HG03159 (cell line): Measurements from ENCODE around the gene FAM168A.

Source experiments
- ATAC-seq: cut with Tn5 transposase; IDR thresholded peaks from one replicate; pipeline ENCODE4 v1.9.1; 2021; ENCODE audit warnings: mild to moderate bottlenecking, moderate library complexity; ENCODE audit not compliant: unreplicated experiment

FAM168A gene

GRCh38 chr11:73521621-73522020, 76.3 kb downstream of the FAM168A start:
- no peak for ATAC-seq

GRCh38 chr11:73520353-73521061, 77.4 kb downstream of the FAM168A start:
- no peak for ATAC-seq

- ATAC-seq = no peak
Measured at GRCh38 chr11:73519266-73519665, 78.6 kb downstream of the FAM168A start.

- ATAC-seq = no peak
Measured at GRCh38 chr11:73518195-73518594, 79.7 kb downstream of the FAM168A start.

- no peak for ATAC-seq
Measured at GRCh38 chr11:73516080-73516479, 81.8 kb downstream of the FAM168A start.

- ATAC-seq = no peak
Measured at GRCh38 chr11:73513707-73514106, 84.2 kb downstream of the FAM168A start.

- no peak for ATAC-seq
Measured at GRCh38 chr11:73510877-73511276, 87.0 kb downstream of the FAM168A start.

GRCh38 chr11:73510106-73510505, 87.8 kb downstream of the FAM168A start:
- no peak for ATAC-seq

- no peak for ATAC-seq
Measured at GRCh38 chr11:73509188-73509587, 88.7 kb downstream of the FAM168A start.

GRCh38 chr11:73508243-73509176, 89.4 kb downstream of the FAM168A start:
- no peak for ATAC-seq

GRCh38 chr11:73507086-73507485, 90.8 kb downstream of the FAM168A start:
- no peak for ATAC-seq

GRCh38 chr11:73506038-73506437, 91.9 kb downstream of the FAM168A start:
- no peak for ATAC-seq

GRCh38 chr11:73498343-73498742, 99.6 kb downstream of the FAM168A start:
- ATAC-seq = no peak

- no peak for ATAC-seq
Measured at GRCh38 chr11:73496134-73496533, 101.8 kb downstream of the FAM168A start.

GRCh38 chr11:73495731-73496130, 102.2 kb downstream of the FAM168A start:
- no peak for ATAC-seq

- no peak for ATAC-seq
Measured at GRCh38 chr11:73493956-73494598, 103.8 kb downstream of the FAM168A start.

- ATAC-seq = no peak
Measured at GRCh38 chr11:73481626-73482025, 116.3 kb downstream of the FAM168A start.

- no peak for ATAC-seq
Measured at GRCh38 chr11:73480677-73481076, 117.2 kb downstream of the FAM168A start.

GRCh38 chr11:73478737-73479347, 119.1 kb downstream of the FAM168A start:
- no peak for ATAC-seq

- ATAC-seq = no peak
Measured at GRCh38 chr11:73477518-73477917, 120.4 kb downstream of the FAM168A start.

GRCh38 chr11:73475549-73476095, 122.3 kb downstream of the FAM168A start:
- ATAC-seq = no peak
